Peyer's patch (tissue), 4 donors: Measurements from ENCODE around the gene BAHCC1.

Experiments used
- POLR2A ChIP-seq, 2 donors: fragments of 450-650 bp; IDR thresholded peaks; one replicate each; pipeline ENCODE4 v1.5.1; 2017; ENCODE audit warnings: antibody characterized with exemption in 2 of 2, mild to moderate bottlenecking in 2 of 2, moderate library complexity in 2 of 2
- TF ChIP-seq, protein P1 (sequence below), 6 experiments: fragments of 450-650 bp in 4 of 6; fragments of 200-600 bp in 2 of 6; sonication (generic) in 1 of 6; IDR thresholded peaks; one replicate each; pipeline ENCODE4 v1.5.1; 2017 to 2019; ENCODE audit warnings: antibody characterized with exemption in 6 of 6, mild to moderate bottlenecking in 3 of 6, moderate library complexity in 1 of 6

DNA sequence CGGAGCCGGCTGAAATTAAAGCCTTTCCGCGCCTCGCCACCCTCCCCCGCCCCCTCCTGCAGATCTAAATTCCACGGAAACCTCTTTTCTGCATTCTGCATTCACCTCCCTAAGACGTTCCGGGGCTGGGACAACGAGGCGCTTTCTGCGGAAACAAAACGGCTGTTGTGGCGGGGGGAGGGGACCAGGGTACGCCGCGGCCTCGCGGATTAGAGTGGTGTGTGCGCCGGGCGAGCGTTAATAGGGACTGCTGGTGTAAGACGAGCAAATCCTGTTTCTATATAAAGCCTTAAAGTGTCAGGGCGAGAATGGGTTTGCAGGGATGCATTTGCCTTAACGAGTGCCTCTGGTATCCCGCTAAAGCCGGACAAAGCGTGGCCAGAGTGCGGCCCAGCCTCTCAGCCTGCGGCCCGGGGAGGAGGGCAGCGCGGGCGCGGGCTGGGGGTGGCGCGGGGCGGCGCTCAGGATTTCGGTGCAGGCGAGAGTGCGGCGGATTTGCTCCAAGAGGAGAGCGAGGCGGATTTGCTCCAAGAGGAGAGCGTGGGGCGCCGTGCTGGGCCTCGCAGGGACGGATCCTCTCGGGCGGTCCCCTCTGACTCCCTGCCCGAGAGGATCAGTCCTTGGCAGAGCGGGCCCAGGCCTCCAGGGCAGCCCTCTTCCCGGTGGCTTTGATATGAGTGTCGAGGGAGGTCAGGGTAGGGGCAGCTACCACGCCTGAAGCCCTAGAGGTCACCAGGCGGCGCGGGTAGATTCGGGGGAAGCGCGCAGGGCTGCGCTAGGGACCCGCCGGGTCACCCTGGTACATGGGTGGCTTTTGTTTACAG is 5.1 kb downstream of the BAHCC1 start:
- TF ChIP-seq, protein P1, sequence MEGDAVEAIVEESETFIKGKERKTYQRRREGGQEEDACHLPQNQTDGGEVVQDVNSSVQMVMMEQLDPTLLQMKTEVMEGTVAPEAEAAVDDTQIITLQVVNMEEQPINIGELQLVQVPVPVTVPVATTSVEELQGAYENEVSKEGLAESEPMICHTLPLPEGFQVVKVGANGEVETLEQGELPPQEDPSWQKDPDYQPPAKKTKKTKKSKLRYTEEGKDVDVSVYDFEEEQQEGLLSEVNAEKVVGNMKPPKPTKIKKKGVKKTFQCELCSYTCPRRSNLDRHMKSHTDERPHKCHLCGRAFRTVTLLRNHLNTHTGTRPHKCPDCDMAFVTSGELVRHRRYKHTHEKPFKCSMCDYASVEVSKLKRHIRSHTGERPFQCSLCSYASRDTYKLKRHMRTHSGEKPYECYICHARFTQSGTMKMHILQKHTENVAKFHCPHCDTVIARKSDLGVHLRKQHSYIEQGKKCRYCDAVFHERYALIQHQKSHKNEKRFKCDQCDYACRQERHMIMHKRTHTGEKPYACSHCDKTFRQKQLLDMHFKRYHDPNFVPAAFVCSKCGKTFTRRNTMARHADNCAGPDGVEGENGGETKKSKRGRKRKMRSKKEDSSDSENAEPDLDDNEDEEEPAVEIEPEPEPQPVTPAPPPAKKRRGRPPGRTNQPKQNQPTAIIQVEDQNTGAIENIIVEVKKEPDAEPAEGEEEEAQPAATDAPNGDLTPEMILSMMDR (IDR thresholded peaks at IDR 0.05) = no peak
- TF ChIP-seq POLR2A (IDR thresholded peaks at IDR 0.05) = no peak
